OCI-LY7 (cell line): ENCODE measurements around the gene SLC39A3.

Experiments
- EZH2phosphoT487 ChIP-seq: fragments of 200-600 bp; sonication (generic); IDR thresholded peaks from 2 replicates; pipeline ENCODE4 v1.6.1; 2018; ENCODE audit warnings: low read depth, borderline replicate concordance, mild to moderate bottlenecking, mixed run types, antibody characterized with exemption, low read length, moderate library complexity, mixed read lengths
- TF ChIP-seq, protein P1 (sequence below): fragments of 200-600 bp; sonication (generic); conservative IDR thresholded peaks from 2 replicates; pipeline ENCODE4 v1.5.1; 2014; ENCODE audit warnings: mild to moderate bottlenecking, antibody characterized with exemption, low read length, moderate library complexity, mixed read lengths

DNA sequence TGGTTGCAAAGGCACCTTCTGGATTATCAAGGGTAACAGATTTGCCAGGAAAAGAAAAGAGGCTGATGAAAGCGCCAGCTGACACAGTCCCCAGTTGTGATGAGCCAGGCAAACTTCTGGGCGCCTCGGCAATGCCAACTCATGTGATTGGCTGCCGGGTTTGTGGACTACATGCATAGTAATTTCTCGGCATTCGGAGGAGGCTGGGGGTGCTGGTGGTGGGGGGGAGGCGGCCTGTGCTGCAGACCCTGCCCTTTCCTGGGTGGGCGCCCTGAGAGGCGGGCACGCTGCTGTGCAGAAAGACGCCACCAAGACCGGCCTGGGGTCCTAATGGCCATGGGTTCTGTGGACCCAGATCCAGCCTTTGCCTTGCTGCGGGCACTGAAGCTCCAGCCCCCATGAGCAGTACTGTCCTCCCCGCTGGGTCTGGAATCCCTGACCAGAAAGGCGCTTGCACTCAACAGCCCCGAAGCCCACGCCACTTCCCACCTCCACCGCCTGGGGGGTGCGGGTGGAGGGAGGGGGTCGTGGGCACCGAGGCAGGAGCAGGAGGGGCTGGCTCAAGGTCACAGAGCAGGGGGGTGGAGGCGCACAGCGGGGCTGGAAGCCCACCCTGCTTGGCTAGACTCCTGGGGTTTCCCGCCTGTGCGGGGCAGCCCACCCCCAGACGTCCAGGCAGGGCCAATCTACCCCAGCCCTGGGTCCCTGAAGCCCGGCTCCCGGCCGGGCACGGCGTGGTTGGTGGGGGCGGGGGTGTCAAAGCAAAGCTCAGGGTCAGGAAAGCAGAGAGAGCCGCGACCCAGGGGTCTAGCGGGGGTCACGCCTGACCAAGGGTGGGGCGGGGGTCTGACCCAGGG is 19.7 kb downstream of the SLC39A3 start:
- TF ChIP-seq, protein P1, sequence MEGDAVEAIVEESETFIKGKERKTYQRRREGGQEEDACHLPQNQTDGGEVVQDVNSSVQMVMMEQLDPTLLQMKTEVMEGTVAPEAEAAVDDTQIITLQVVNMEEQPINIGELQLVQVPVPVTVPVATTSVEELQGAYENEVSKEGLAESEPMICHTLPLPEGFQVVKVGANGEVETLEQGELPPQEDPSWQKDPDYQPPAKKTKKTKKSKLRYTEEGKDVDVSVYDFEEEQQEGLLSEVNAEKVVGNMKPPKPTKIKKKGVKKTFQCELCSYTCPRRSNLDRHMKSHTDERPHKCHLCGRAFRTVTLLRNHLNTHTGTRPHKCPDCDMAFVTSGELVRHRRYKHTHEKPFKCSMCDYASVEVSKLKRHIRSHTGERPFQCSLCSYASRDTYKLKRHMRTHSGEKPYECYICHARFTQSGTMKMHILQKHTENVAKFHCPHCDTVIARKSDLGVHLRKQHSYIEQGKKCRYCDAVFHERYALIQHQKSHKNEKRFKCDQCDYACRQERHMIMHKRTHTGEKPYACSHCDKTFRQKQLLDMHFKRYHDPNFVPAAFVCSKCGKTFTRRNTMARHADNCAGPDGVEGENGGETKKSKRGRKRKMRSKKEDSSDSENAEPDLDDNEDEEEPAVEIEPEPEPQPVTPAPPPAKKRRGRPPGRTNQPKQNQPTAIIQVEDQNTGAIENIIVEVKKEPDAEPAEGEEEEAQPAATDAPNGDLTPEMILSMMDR, result 0 out of 2 replicates have a peak, but pooled peaks have one; percentile 11
- TF ChIP-seq EZH2phosphoT487, result no peak
